GM19099 (cell line): ENCODE results near the gene HNRNPH3.

Source experiments
- POLR2A ChIP-seq: IDR thresholded peaks from 3 replicates; pipeline ENCODE4 v1.6.1; 2011; ENCODE audit warnings: low read depth; ENCODE audit not compliant: insufficient read length; ENCODE audit errors: extremely low read depth

HNRNPH3 gene

GRCh38 chr10:68318331-68319059 lies 13.4 kb upstream of the HNRNPH3 start:
- no peak for TF ChIP-seq POLR2A

DNA sequence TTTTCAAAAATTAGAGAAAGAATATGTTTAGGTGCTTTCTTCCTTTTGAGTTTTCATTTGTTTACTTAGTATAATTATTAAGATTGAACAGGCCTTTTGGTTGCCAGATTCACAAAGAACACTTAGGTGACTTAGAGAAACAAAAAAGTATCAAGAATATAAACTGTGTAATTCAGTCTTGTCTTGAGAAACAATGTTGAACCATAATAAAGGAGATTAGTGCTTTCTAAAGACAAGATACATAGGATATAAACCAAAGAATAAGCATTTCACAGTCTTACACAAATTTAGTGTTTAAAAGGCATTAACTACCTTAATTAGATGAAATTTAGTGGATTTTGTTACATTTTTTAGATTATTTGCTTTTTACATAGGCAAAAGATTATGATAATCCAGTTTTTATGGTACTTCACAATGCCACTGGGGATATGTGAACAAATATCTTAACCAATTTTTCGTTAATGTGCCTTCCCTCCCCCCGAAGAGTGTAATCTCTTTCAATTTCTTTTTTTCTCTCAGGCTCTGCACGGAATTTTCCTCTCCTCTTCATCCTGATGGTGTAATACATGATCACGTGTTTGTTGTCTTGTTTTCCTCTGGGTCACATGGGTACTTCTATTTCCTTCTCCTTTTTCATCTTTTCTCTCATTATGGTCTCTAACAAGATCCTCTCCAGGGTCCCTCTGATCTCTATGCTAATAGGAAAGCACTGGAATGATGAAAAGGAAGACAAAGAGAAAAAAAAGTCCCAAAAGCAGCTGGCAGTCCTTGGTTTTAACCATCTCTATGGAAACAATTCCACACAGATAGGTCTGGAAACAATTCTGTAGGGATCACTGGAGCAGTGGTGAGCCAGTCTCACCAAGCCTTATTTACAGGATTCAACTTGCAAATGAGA lies 3.7 kb upstream of the HNRNPH3 start:
- no peak for TF ChIP-seq POLR2A

- TF ChIP-seq POLR2A: no peak
Observed at GRCh38 chr10:68329506-68329861, 2.4 kb upstream of the HNRNPH3 start.

DNA sequence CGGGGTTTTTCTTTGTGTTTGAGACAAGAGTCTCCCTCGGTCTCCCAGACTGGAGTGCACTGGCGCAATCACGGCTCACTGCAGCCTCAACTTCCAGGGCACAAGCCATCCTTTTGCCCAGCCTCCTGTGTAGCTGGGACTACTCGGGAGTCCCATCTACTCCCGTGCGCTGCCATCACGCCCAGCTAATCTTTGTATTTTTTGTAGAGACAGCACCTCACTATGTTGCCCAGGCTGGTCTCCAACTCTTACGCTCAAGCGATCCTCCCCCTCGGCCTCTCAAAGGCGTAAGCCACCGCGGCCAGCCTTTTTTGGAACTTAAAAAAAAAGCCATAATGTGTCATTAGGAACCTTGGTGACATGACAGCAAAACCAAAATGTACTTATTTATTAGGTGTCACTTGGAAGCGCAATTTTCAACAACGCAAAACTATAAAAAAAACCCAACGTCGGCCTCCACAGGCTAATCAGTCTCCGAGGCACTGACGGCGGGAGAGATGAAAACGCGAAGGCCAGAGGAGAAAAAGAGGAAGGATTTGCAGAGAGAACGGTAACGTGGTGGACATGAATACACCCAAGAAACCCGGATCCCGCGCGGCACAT lies 911 bp upstream of the HNRNPH3 start:
- no peak for TF ChIP-seq POLR2A

DNA sequence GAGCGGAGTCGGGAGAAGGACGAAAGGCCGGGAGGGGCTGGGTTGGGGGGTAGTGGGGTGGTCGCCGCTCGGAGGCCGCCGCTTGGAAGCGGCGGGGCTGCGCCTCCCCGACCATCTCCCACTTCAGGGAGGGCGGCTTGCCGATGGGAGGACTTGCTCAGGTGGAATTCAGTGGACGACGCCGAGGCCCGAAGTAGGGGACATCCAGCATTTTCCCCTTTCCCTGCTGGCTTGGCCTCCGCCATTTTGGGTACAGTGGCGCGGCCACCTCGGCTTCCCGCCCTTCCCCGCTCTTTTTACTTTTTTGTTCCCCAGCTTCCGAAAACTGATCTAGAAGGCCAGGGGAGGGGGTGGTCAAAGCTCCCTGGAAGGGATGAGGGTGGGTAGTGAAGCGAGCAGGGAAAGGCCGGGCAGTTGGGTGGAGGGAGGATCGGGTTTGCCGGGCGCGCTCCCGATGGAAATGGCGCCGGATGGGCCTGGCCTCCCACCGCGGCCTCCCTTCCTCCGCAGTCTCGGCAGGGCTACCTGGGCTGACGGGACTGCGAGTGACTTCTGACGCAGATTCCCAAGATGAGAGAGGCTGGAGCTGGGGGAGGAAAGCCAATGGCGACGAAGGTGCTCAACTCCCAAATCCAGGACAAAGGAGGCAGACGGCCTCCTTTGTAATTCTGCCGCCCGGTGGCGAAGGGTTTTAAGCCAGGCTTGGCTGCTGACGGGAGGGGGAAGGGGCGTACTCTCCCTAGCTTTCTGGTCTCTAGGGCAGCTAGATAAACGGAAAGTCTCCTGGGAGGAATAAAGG lies 594 bp downstream of the HNRNPH3 start, which contains the start of gene PBLD:
Gene PBLD, minus strand, starts transcription at position 670 of the 799 bp plus-strand sequence. CDS start 26,084 bp downstream, outside the sequence.
- TF ChIP-seq POLR2A: peak; percentile 59

DNA sequence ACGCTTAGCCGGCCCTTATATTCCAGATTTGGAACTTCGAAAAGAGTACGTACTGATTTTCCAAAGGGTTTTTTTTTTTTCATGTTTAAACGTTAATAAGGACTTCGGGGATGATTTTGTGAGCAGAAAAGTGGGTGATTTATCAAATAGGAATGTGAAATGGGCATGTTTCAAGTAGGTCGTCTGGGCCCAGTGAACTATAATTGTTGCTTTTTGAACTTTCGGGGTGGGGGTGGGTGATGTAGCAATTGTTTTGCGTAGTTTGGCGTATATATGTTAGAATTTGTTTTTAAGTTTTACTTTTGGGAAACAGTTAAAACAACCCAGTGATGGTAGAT lies 1.2 kb downstream of the HNRNPH3 start:
- no peak for TF ChIP-seq POLR2A

DNA sequence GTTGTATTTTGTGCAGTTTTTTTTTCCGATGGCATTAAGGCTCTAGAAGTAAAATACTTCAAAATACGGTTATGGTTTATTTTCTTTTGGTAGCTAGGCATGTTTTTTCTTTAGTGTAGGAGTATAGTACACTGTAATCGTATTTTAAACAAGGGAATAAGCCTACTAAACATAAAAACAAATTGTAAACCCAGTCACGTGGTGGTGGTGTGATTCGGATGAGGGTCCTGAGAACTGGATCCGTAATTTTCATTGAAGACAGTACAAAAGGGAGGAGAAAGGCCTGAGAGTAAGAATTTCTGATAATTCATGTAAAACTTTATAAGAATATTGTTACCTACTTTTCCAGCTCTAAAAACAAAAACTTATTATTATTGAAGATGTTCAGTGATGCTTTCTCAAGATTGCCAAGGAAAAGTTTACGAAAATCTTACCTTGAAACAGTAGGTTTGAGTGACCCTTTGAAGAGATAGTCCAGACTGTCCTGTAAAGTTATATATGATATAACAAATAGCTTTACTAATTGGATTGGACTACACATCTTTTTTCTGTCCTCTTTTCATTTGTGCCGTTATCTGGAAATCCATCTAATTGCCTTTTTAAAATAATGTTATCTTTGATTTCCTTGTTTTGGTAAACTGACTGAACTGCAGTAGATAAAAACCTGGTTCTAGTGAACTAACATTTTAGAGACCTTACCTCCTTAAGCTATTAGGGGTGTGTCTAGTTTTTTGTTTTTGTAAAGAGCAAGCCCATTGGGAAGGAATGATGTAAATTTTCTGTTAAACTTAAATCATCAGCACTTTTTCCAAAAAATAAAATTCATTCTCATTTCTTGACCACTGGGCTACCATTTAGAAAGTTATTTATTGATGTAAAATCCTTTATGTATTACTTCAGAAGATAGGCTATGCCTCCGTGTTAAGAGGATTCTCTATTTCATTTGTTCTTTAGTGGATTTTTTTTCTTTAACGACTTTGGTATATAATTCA lies 1.9 kb downstream of the HNRNPH3 start:
- no peak for TF ChIP-seq POLR2A

DNA sequence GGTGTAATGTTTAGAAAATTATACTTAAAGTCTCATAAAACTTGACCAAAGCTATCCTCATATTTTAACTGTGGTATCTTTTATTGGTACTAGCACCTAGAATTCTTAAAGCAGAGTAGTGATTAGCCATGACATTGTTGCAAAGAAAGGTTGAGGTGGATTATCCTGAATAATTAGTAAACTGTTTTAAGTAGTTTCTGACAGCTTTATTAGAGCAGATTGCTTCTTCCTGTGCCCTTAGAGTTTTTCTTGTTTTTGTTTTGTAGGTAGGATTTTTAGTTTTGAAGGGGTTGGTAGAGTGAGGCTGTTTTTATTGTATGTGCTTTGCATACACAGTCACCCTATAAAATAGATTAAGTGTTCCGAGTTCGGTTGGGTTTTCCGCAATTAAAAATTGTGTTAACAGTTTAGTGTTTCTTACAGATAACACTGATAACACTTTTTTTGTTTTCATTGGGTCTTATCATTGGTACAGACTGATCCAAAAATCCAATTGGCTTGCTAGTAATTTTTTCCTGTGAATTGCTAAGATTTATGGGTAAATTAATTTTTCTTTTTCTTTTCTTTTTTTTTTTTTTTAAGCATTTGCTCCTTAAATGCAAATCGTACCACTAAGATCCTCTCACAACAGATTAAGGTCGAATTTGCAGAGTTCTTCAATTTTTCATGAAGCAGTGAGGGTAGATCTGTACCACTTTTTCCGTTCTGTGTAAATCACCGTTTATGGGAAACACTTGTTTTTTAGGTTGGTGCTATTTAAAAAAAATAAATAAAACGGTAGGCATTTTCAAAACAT lies 3.0 kb downstream of the HNRNPH3 start:
- no peak for TF ChIP-seq POLR2A

DNA sequence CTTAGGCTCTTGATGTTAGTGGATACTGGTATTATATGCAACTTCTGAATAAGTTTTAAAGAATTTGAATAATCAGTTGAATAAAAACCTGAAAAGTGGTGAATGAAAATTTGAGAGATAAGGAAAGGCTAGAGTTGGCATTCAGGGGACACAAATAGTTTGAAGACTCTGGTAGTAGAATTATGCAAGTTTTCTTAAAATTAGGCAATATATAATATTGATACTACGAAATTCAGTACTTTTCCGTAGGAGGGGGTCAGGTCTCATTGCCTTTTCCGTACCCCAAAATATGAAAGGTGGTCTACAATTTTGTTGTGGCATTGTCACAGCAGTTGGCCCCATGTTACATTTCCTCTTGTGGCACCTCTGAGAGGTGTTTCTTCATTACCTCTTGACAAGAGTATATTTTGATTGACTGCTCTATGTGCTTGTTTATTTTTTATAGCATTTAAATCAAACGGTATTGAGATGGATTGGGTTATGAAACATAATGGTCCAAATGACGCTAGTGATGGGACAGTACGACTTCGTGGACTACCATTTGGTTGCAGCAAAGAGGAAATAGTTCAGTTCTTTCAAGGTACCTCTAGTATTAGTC lies 5.0 kb downstream of the HNRNPH3 start:
- TF ChIP-seq POLR2A: no peak

DNA sequence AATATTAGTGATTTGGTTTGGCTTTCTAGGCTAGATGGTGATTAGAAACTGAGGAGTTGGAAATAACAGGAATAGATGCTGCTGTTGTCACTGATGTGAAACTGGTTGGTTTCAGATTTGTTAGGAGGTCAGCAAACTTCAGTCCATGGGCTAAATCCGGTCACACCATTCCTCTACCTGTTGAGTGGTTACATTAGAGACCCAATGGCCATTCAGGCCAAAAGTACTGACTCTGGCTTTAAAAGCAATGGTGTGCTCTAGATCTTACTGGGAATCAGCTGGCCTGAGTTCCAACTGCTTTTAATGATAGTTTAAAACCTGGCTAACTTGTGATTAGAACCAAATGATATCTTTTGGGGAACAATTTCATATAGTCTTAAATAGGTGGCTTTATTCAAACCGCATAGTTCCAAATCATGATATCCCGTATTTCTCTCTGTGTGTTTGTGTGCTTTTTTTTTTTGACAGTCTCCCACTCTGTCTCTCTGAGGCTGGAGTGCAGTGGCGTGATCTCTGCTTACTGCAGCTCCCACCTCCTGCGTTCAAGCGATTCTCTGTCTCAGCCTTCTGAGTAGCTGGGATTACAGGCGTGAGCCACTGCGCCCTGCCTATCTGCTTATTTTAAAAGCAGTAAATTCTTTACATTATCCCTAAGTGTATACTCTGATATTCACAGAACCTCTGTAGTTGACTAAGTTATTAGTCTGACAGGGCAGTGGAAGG lies 8.7 kb downstream of the HNRNPH3 start:
- no peak for TF ChIP-seq POLR2A

DNA sequence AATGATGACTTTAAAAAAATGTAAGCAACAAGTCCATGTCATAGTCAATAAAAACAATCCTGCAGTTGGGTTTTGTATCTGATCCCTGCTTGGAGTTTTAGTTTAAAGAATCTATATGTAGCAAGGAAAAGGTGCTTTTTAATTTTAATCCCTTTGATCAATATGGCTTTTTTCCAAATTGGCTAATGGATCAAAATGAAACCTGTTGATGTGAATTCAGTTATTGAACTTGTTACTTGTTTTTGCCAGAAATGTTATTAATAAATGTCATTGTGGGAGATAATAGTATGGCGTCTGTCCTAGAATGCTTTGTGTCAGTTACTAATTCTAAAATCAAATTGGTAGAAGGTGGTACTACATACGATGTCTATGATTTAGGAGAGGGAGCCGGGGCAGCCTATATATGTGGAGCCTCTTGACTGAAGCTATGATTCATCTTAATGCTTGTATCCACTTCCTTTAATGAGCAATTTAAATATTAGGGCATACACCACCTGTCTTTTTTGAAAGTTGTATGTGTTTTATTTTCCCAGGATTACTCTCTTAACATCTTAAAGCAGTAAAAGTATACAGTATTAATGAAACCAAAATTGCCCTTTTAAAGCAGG lies 11.1 kb downstream of the HNRNPH3 start:
- no peak for TF ChIP-seq POLR2A

GRCh38 chr10:68345621-68346020 lies 13.8 kb downstream of the HNRNPH3 start:
- no peak for TF ChIP-seq POLR2A
